GM06990 (cell line): ENCODE data around the gene SCAANT1.

Experiments used
- DNase-seq: peaks from one replicate; pipeline ENCODE4 v3.0.0-alpha.2; 2011; ENCODE audit not compliant: insufficient read length; ENCODE audit errors: extremely low read depth
- H3K27me3 ChIP-seq: replicated peaks from 2 replicates; pipeline ENCODE4 v1.6.0; 2011; ENCODE audit warnings: low read length; ENCODE audit not compliant: control insufficient read depth, insufficient read depth
- H3K36me3 ChIP-seq: 2 replicates; pipeline ENCODE4 v1.5.1; 2011; ENCODE audit warnings: low read length; ENCODE audit not compliant: control insufficient read depth, insufficient read depth
- H3K4me3 ChIP-seq: replicated peaks from 2 replicates; pipeline ENCODE4 v1.5.1; 2011; ENCODE audit warnings: low read depth, mild to moderate bottlenecking, control low read depth, low read length
- TF ChIP-seq, protein P1 (sequence below): IDR thresholded peaks from 2 replicates; pipeline ENCODE4 v1.5.1; 2011; ENCODE audit warnings: low read length, control low read depth, mild to moderate bottlenecking, inconsistent platforms; ENCODE audit not compliant: insufficient read depth, poor library complexity, severe bottlenecking

SCAANT1 gene

DNA sequence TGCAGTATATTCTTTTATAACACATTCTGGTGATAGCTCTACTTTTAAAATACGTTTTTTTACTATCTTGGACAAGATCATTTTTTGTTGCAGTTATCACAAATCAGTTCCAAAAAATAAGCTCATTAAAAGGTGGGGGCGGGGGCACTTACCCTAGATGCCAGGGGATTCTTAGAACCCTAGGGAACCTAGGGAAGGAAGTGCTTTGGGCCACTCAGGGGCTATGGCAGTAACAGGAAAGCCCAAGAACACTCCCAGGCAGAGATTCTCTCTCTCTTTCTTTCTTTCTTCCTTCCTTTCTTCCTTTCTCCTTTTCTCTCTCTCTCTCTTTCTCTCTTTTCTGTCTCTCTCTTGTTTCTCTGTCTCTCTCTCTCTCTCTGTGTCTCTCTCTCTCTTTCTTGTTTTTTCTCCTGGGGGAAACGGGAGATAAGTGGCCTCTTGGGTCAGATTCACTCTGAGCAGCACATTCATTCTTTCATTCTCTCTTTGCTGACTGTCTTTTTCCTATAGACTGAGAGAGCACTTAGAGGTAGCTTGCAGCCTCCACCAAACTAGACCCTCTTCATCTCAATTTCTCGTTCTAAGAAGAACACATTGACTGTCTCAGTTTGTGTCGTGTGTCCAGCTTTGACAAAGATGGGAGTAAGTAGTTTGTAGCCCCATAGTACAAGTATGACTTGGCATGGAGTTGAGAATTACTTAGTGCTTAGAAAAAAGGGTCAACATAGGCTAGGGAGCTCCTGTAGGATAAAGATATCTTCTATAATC lies 16.6 kb downstream of the SCAANT1 start:
- Histone ChIP-seq H3K36me3 (peaks cover 2% of the 10 kb centered on the region), H3K27me3 (no peaks in the 10 kb centered on the region), H3K4me3 (no peak overlapping the region)
- no peak for DNase-seq
- TF ChIP-seq, protein P1, sequence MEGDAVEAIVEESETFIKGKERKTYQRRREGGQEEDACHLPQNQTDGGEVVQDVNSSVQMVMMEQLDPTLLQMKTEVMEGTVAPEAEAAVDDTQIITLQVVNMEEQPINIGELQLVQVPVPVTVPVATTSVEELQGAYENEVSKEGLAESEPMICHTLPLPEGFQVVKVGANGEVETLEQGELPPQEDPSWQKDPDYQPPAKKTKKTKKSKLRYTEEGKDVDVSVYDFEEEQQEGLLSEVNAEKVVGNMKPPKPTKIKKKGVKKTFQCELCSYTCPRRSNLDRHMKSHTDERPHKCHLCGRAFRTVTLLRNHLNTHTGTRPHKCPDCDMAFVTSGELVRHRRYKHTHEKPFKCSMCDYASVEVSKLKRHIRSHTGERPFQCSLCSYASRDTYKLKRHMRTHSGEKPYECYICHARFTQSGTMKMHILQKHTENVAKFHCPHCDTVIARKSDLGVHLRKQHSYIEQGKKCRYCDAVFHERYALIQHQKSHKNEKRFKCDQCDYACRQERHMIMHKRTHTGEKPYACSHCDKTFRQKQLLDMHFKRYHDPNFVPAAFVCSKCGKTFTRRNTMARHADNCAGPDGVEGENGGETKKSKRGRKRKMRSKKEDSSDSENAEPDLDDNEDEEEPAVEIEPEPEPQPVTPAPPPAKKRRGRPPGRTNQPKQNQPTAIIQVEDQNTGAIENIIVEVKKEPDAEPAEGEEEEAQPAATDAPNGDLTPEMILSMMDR, result no peak

DNA sequence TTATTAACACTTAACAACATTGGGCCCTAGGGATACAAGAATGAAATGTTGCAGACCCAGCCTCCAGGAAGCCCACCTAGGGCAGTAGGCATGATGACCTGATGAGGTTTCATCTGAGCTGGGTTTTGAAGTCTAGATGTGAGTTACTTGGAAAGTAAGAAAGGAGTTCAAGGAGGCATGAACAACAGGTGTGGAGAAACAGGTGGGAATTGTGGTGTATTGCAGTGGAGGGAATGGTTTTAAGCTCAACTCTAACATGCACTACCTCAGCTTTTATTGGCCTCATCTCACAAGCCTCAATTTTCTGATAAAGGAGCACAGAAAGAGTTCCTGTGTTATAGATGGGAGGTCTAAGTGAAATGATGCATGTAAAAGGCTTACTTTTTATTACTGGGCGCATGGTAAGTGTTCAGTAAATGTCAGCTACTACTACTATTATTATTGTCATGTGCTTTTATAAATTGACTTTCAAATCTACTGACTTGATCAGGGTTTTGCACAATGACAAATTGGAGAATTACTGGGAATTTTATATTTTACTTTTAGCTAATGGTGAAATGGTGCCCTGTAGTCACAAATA lies 19.3 kb downstream of the SCAANT1 start:
- Histone ChIP-seq H3K4me3 (no peak overlapping the region), H3K27me3 (no peaks in the 10 kb centered on the region), H3K36me3 (no peaks in the 10 kb centered on the region)
- TF ChIP-seq, protein P1, result no peak
- DNase-seq, result no peak

DNA sequence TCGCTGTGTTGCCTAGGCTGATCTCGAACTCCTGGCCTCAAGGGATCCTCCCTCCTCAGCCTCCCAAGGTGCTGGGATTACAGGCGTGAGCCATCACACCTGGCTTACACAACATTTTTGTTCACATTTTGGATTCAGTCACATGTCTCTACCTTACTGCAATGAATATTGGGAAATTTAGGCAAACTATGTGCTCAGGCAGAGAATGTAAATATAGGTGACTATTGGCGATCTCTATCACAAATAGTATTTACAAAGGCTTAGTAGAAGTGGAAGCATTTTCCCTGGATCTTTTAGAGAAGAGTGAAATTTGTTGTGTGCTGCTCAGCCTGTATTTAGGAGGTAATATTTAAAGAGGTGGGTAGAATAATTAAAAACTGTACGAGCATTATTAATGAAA lies 20.7 kb downstream of the SCAANT1 start:
- Histone ChIP-seq H3K36me3 (no peaks in the 10 kb centered on the region), H3K27me3 (no peaks in the 10 kb centered on the region), H3K4me3 (no peak overlapping the region)
- no peak for DNase-seq
- TF ChIP-seq, protein P1, result no peak

DNA sequence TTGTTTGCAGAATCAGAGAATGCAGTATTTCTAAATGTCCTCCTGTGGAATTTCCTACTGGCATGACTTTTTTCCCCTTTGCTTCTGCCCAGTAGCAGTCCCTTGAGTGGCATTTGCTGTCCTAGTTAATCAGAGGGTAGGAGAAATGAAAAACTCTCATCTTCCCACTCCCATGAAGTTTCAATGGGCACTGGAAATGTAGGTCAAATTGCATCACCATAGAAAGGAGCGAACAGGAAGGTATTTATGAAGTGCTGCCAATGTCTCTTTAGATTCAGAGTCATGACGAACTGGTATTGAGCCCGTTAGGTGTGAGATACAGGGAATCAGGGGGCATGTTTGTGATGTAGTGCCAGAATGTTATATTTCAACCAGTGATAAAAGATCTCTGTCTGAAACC lies 25.3 kb downstream of the SCAANT1 start:
- no peaks in the 10 kb centered on the region for H3K36me3 ChIP-seq
- DNase-seq, result no peak
- TF ChIP-seq, protein P1, result no peak
- H3K4me3 ChIP-seq, result no peak overlapping the region
- no peaks in the 10 kb centered on the region for H3K27me3 ChIP-seq

DNA sequence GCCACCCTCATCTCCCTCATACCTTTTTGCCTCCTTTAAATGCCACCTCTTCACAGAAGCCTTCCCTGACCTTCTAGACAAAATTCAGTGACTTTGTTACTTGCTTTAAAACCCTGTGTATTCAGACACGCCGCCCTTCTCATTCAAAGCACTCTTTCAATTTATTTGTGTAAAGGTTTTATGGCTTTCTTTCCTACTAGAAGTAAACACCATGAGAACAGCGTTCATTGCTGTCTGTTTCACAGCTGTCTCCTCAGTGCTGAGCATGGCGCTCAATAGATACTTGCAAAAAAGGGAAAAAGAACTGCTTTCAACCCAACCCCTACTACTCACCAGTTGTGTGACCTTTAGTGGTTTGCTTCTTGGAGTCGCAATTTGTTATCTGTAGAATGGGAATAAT lies 31.5 kb downstream of the SCAANT1 start:
- Histone ChIP-seq H3K27me3 (no peaks in the 10 kb centered on the region), H3K4me3 (no peak overlapping the region), H3K36me3 (no peaks in the 10 kb centered on the region)
- no peak for DNase-seq
- TF ChIP-seq, protein P1, result no peak
